Measurements from ENCODE around the gene ROBO2.

ROBO2 gene

DNA sequence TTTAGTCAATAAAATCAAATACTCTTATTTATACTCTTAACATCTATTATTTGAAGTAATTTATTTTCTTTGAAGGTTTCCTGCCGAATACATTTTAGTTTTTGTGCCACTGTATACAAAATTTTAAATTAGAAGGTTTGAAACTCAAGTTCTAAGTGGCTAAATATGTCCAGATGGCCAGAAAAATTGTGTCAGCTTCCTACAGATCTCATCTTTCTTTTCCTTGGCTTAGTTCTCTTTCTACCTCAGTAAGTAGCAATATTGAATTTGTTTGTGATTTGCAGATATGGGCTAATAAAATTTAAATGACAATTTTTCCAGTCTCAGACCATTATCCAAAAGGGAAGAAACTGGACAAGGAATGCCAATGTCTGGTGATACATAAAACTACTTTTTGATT is 452.1 kb downstream of the ROBO2 start:
- Histone ChIP-seq H3K27me3 (ENCODE audit: insufficient read depth, poor library complexity, severe bottlenecking) (no peaks in the 10 kb centered on the region), H3K27ac (replicated peaks) (no peak overlapping the region), H3K4me3 (replicated peaks; ENCODE audit: insufficient read depth, low read length) (no peak overlapping the region)
- DNase-seq (ENCODE audit: low read depth in 1 of 2, low spot score in 1 of 2): no peak
- TF ChIP-seq CTCF (IDR thresholded peaks at IDR 0.05; ENCODE audit: insufficient read depth, low read length): no peak
- TF ChIP-seq GABPA (IDR thresholded peaks at IDR 0.05; ENCODE audit: low read depth): no peak
- TF ChIP-seq SPI1 (IDR thresholded peaks at IDR 0.05; ENCODE audit: borderline replicate concordance, low read depth): no peak
- TF ChIP-seq POLR2AphosphoS5 (IDR thresholded peaks at IDR 0.05; ENCODE audit: low read depth): no peak

GRCh38 chr3:77500721-77501120 is 460.8 kb downstream of the ROBO2 start:
- Histone ChIP-seq H3K4me3 (replicated peaks; ENCODE audit: insufficient read depth, low read length) (no peak overlapping the region), H3K27ac (replicated peaks) (no peak overlapping the region), H3K27me3 (ENCODE audit: insufficient read depth, poor library complexity, severe bottlenecking) (no peaks in the 10 kb centered on the region)
- DNase-seq (ENCODE audit: low read depth in 1 of 2, low spot score in 1 of 2): no peak
- no peak for TF ChIP-seq CTCF (IDR thresholded peaks at IDR 0.05; ENCODE audit: insufficient read depth, low read length)
- no peak for TF ChIP-seq GABPA (IDR thresholded peaks at IDR 0.05; ENCODE audit: low read depth)
- no peak for TF ChIP-seq POLR2AphosphoS5 (IDR thresholded peaks at IDR 0.05; ENCODE audit: low read depth)

DNA sequence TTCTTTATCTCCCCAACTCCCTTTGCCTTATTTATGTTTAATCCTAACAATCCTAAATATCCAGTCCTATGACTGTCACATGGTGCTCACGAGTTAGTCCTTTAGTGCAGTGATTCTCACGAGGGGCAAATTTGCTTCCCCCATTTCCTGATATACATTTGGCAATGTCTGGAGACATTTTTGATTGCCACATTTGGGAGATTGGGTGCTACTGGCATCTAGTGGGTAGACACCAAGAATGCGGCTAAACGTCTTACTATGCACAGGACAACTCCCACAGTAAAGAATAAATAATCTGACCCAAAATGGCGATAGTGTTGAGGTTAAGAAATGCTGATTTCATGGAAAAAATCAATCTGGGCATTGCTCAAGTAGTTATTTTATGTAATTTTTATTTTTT is 466.5 kb downstream of the ROBO2 start:
- DNase-seq (ENCODE audit: low read depth in 1 of 2, low spot score in 1 of 2): no peak
- Histone ChIP-seq H3K4me3 (replicated peaks; ENCODE audit: insufficient read depth, low read length) (no peak overlapping the region), H3K27ac (replicated peaks) (no peak overlapping the region), H3K27me3 (ENCODE audit: insufficient read depth, poor library complexity, severe bottlenecking) (no peaks in the 10 kb centered on the region)
- TF ChIP-seq POLR2AphosphoS5 (IDR thresholded peaks at IDR 0.05; ENCODE audit: low read depth) (no peak), GABPA (IDR thresholded peaks at IDR 0.05; ENCODE audit: low read depth) (no peak), SPI1 (IDR thresholded peaks at IDR 0.05; ENCODE audit: borderline replicate concordance, low read depth) (no peak), CTCF (IDR thresholded peaks at IDR 0.05; ENCODE audit: insufficient read depth, low read length) (no peak)

- Histone ChIP-seq H3K27me3 (ENCODE audit: insufficient read depth, poor library complexity, severe bottlenecking) (no peaks in the 10 kb centered on the region), H3K4me3 (replicated peaks; ENCODE audit: insufficient read depth, low read length) (no peak overlapping the region), H3K27ac (replicated peaks) (no peak overlapping the region)
- DNase-seq (ENCODE audit: low read depth in 1 of 2, low spot score in 1 of 2): no peak
- TF ChIP-seq SPI1 (IDR thresholded peaks at IDR 0.05; ENCODE audit: borderline replicate concordance, low read depth) (no peak), CTCF (IDR thresholded peaks at IDR 0.05; ENCODE audit: insufficient read depth, low read length) (no peak), GABPA (IDR thresholded peaks at IDR 0.05; ENCODE audit: low read depth) (no peak)
- TF ChIP-seq, protein P1, sequence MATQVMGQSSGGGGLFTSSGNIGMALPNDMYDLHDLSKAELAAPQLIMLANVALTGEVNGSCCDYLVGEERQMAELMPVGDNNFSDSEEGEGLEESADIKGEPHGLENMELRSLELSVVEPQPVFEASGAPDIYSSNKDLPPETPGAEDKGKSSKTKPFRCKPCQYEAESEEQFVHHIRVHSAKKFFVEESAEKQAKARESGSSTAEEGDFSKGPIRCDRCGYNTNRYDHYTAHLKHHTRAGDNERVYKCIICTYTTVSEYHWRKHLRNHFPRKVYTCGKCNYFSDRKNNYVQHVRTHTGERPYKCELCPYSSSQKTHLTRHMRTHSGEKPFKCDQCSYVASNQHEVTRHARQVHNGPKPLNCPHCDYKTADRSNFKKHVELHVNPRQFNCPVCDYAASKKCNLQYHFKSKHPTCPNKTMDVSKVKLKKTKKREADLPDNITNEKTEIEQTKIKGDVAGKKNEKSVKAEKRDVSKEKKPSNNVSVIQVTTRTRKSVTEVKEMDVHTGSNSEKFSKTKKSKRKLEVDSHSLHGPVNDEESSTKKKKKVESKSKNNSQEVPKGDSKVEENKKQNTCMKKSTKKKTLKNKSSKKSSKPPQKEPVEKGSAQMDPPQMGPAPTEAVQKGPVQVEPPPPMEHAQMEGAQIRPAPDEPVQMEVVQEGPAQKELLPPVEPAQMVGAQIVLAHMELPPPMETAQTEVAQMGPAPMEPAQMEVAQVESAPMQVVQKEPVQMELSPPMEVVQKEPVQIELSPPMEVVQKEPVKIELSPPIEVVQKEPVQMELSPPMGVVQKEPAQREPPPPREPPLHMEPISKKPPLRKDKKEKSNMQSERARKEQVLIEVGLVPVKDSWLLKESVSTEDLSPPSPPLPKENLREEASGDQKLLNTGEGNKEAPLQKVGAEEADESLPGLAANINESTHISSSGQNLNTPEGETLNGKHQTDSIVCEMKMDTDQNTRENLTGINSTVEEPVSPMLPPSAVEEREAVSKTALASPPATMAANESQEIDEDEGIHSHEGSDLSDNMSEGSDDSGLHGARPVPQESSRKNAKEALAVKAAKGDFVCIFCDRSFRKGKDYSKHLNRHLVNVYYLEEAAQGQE (IDR thresholded peaks at IDR 0.05; ENCODE audit: insufficient replicate concordance, low read depth): no peak
Measured at GRCh38 chr3:77513542-77513941, 473.6 kb downstream of the ROBO2 start.
